ENCODE results near the gene INSR.

- TF ChIP-seq POLR2AphosphoS5 (IDR thresholded peaks at IDR 0.05; ENCODE audit: insufficient read depth, low read depth, low read length), result no peak
- peak; percentile 4 to 35 for TF ChIP-seq CTCF (IDR thresholded peaks at IDR 0.05; ENCODE audit: extremely low read depth in 1 of 2, insufficient read depth in 1 of 2, low read depth in 1 of 2, low read length in 2 of 2)
- TF ChIP-seq EZH2 (IDR thresholded peaks at IDR 0.05; ENCODE audit: borderline replicate concordance, low read depth, low read length, severe bottlenecking), result no peak
- no peak for TF ChIP-seq MYC (IDR thresholded peaks at IDR 0.05; ENCODE audit: low read depth, low read length)
Observed at GRCh38 chr19:7294558-7295212, 471 bp upstream of the INSR start.

All from endothelial cell of umbilical vein (primary cell).